Activated naive CD4-positive, alpha-beta T cell treated with anti-CD3 and anti-CD28 coated beads, Interleukin-2, amount 50 U/mL, for 24 hours (primary cell): ENCODE results near the gene VKORC1.
A peak's percentile ranks its signal among the peaks of the same experiment; 100 is the strongest.
"Not testable (repeated sequence)": the region's sequence is repeated elsewhere in the genome, so short reads cannot be mapped to it uniquely, and the experiment has no call there.

ENCODE experiments used
- H3K27ac Mint-ChIP-seq: one replicate; pipeline ENCODE4 v1.8.0; 2021; ENCODE audit warnings: mild to moderate bottlenecking, mixed read lengths
- H3K27me3 Mint-ChIP-seq: one replicate; pipeline ENCODE4 v1.8.0; 2021; ENCODE audit warnings: mixed read lengths
- H3K36me3 Mint-ChIP-seq: one replicate; pipeline ENCODE4 v1.8.0; 2021; ENCODE audit warnings: mixed read lengths
- H3K4me1 Mint-ChIP-seq: one replicate; pipeline ENCODE4 v1.8.0; 2021; ENCODE audit warnings: mixed read lengths
- H3K4me3 Mint-ChIP-seq: one replicate; pipeline ENCODE4 v1.8.0; 2021; ENCODE audit warnings: mild to moderate bottlenecking, mixed read lengths
- H3K9me3 Mint-ChIP-seq: one replicate; pipeline ENCODE4 v1.8.0; 2021; ENCODE audit warnings: mixed read lengths

Gene VKORC1

DNA sequence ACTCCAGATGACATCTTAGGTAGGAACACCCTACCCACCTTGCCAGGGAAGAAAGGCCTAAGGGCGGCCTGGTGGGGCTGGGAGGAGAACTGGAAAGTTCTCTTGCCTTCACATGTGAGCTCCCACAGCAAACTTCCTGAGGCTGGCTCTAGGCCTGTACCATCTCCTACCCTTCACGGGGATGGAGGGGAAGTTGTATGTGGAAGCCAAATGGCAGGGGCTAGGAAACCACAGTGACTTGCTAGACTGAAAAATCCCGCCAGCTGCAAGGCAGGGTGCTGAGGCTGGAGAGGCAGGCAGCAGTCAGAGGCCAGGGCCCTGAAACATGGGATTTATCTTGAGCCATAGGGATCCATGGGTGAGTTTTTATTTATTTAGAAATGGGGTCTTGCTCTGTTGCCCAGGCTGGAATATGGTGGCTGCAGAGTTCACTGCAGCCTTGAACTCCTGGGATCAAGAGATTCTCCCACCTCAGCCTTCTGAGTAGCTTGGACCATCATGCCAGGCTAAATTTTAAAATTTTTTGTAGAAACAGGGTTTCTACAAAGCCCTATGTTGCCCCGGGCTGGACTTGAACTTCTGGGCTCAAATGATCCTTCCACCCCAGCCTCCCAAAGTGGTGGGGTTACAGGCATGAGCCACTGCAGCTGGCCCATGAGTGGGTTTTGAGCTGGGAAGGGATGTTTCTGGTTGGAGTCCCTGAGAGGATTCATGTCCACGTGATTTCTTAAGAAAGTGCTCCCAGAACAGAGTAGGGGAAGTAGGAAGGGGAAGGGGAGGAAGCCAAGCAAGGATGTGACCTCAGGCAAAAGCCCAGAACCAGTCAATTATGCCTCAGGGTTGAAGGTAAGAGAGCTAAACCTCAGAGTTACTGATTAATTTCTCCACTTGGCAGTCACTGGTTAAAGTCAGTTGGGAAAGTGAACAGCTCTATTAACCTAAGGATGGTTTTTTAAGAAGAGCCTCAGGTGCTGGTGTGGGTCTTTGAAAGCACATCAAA lies 18.8 kb upstream of the VKORC1 start:
- no peak overlapping the region for H3K4me3 Mint-ChIP-seq
- no peaks in the 10 kb centered on the region for H3K27me3 Mint-ChIP-seq
- H3K27ac Mint-ChIP-seq = no peak overlapping the region
- peaks cover 12% of the 10 kb centered on the region for H3K4me1 Mint-ChIP-seq
- no peaks in the 10 kb centered on the region for H3K36me3 Mint-ChIP-seq
- no peaks in the 10 kb centered on the region for H3K9me3 Mint-ChIP-seq

DNA sequence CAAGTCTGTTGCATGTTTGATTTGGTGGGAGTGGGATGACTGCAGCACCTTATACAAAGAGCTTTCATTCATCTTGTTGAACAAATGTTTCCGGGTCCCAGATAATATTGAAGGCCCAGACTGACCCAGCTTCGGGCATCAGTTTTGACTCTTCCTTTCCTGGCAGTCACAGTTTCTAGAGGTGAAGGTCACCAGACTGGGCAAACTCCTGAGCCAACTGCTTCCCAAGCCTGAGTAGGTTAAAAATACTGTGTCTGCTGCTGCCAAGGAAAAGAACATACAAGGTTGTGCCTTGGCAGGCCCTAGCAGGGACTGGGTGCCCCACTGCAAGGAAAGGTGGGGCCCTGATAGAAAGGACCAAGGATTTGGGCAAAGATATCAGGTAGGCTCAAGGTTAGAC lies 18.1 kb upstream of the VKORC1 start:
- H3K27me3 Mint-ChIP-seq = no peaks in the 10 kb centered on the region
- no peak overlapping the region for H3K4me3 Mint-ChIP-seq
- no peak overlapping the region for H3K27ac Mint-ChIP-seq
- peaks cover 10% of the 10 kb centered on the region for H3K4me1 Mint-ChIP-seq
- no peaks in the 10 kb centered on the region for H3K9me3 Mint-ChIP-seq
- no peaks in the 10 kb centered on the region for H3K36me3 Mint-ChIP-seq

DNA sequence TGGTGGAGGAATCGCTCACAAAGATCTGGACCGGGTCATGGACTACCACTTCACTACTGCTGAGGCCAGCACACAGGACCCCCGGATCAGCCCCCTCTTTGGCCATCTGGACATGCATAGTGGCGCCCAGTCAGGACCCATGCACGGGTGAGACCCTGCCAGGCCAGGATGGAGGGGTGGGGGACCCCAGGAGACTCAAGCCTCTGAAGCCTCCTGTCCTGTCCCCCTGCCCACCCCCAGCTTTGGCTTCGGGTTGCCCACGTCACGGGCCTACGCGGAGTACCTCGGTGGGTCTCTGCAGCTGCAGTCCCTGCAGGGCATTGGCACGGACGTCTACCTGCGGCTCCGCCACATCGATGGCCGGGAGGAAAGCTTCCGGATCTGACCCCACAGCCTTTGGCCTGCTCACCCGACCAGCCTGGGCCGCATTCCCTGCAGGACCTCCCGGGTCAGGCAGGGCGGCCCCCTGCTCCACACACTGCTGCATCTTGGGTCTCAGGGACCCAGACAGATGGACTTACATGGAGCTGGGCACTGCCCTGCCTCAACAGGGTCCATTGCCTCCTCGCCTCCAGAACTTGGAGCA lies 17.4 kb upstream of the VKORC1 start:
- H3K4me1 Mint-ChIP-seq = peaks cover 15% of the 10 kb centered on the region
- H3K9me3 Mint-ChIP-seq = no peaks in the 10 kb centered on the region
- H3K27me3 Mint-ChIP-seq = no peaks in the 10 kb centered on the region
- no peaks in the 10 kb centered on the region for H3K36me3 Mint-ChIP-seq
- H3K27ac Mint-ChIP-seq = no peak overlapping the region
- H3K4me3 Mint-ChIP-seq = no peak overlapping the region

GRCh38 chr16:31110106-31111034 lies 15.8 kb upstream of the VKORC1 start:
- H3K36me3 Mint-ChIP-seq = no peaks in the 10 kb centered on the region
- no peaks in the 10 kb centered on the region for H3K27me3 Mint-ChIP-seq
- H3K4me1 Mint-ChIP-seq = peaks cover 19% of the 10 kb centered on the region
- no peaks in the 10 kb centered on the region for H3K9me3 Mint-ChIP-seq
- H3K27ac Mint-ChIP-seq = peak overlapping the region; percentile 36
- H3K4me3 Mint-ChIP-seq = peak overlapping the region; percentile 35

DNA sequence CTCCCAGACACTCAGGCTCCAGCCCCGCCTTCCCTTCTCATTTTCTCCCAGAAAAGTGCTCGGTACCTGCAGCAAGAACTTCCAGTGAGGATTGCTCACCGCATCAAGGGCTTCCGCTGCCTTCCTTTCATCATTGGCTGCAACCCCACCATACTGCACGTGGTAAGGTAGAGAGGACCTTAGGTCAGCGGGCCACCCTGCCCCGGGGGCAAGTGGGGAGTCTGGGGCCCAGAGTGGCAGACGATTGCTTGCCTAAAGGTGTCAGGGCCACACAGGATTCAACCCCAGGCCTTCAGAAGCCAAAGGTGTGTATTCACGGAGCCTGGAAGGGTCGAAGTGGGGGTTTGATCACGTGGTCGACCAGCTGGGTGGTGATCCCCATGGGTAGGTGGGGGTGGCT lies 15.0 kb upstream of the VKORC1 start:
- Mint-ChIP-seq H3K4me1 (peaks cover 19% of the 10 kb centered on the region), H3K4me3 (peak overlapping the region; percentile 87), H3K27me3 (no peaks in the 10 kb centered on the region), H3K9me3 (no peaks in the 10 kb centered on the region), H3K36me3 (no peaks in the 10 kb centered on the region), H3K27ac (peak overlapping the region; percentile 68)

DNA sequence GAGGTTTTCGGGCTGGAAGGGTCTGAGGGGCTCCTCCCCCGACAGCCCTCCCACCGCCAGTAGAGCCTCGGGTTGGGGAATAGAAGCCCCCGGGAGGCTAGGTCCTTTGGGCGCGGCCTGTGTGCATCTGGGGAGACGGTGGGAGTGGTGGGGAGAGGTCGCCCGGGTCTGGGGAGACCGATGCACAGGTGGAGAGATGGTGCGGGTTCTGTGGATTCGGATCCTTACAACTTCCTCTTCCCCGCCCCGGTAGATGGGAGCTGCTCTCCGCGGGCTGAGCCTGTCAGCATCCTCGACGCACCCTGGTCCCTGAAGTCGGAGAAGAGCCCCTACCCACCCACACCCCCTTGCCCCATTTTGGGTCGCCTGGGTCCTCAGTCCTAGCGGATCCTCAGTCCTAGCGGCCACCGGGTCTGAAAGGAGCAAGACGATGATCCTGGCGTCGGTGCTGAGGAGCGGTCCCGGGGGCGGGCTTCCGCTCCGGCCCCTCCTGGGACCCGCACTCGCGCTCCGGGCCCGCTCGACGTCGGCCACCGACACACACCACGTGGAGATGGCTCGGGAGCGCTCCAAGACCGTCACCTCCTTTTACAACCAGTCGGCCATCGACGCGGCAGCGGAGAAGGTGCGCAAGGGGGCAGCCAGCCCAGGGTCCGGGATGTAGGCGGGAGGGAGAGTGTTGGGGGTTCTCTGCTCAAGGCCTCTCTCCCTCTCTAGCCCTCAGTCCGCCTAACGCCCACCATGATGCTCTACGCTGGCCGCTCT lies 14.4 kb upstream of the VKORC1 start:
- Mint-ChIP-seq H3K4me3 (peak overlapping the region; percentile 87), H3K4me1 (peaks cover 19% of the 10 kb centered on the region), H3K36me3 (no peaks in the 10 kb centered on the region), H3K27me3 (no peaks in the 10 kb centered on the region), H3K9me3 (no peaks in the 10 kb centered on the region), H3K27ac (no peak overlapping the region)

DNA sequence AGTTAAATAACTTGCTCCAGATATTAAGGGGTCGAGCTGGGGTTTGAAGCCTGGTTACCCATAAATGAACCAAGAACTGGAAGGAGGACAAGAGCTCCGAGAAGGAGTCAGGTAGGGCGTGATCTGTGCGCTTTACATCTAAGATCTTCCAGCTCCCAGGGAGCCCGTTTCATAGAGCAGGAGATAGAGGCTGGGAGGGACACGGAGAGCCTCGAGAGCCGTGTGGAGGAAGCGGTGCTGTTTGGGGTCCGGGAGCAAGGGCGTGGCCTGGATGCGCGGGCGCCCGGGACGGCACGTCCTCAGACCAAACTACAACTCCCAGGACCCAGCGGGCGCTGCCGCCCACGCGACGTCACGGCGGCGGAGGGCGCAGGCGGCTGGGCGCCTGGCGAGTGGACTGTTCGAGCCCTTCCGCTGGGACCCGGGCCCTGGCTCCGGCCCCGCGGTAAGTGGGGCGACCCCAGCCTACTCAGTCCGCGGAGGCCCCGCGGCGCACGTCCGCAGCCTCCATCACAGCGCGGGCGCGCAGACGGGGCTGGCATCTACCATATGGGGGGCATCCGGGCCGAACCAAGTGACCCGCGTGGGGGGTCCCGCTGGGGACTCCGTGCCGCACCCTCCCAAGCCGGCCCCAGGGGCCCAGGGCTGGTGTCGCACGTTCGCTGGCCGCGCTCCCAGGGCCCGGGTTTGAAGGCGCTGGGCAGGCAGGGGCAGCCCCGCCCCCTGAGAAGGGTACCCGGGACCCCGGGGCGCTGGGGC lies 13.6 kb upstream of the VKORC1 start, which contains the start of gene BCKDK:
BCKDK (plus strand) TSS at position 352 of the 759 bp plus-strand sequence. CDS start 838 bp downstream, outside the sequence.
- Mint-ChIP-seq H3K27me3 (no peaks in the 10 kb centered on the region), H3K27ac (peak within 1 kb of the TSS; percentile 93), H3K36me3 (no peaks in the 10 kb centered on the region), H3K9me3 (no peaks in the 10 kb centered on the region), H3K4me3 (peak within 1 kb of the TSS; percentile 90), H3K4me1 (peaks cover 19% of the 10 kb centered on the region)

DNA sequence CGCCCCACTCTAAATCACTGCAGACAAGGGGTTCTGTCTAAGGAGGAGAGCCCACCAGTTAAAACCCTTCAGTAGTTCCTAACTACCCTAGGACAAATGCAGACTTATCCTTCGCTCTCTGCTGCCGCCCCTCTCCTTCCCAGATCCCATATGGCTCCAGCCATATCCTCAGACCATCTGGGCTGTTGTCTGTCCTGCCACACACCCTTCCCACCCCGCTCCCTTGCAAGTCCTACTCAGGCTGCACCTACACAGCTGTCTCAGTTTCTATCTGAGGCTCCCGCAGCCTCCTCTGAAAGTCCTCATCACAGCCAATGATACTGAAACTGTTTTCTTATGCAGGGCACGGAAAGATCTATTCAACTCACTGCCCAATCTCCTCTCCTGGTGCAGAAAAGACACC lies 12.9 kb upstream of the VKORC1 start:
- Mint-ChIP-seq H3K36me3 (no peaks in the 10 kb centered on the region), H3K27ac (peak overlapping the region; percentile 93), H3K4me1 (peaks cover 19% of the 10 kb centered on the region), H3K27me3 (no peaks in the 10 kb centered on the region), H3K4me3 (peak overlapping the region; percentile 90), H3K9me3 (no peaks in the 10 kb centered on the region)

- no peaks in the 10 kb centered on the region for H3K9me3 Mint-ChIP-seq
- H3K27ac Mint-ChIP-seq = no peak overlapping the region
- H3K4me1 Mint-ChIP-seq = peaks cover 19% of the 10 kb centered on the region
- peak overlapping the region; percentile 90 for H3K4me3 Mint-ChIP-seq
- H3K36me3 Mint-ChIP-seq = no peaks in the 10 kb centered on the region
- H3K27me3 Mint-ChIP-seq = no peaks in the 10 kb centered on the region
Measured at GRCh38 chr16:31106509-31107464, 12.2 kb upstream of the VKORC1 start.

- Mint-ChIP-seq H3K36me3 (no peaks in the 10 kb centered on the region), H3K27me3 (no peaks in the 10 kb centered on the region), H3K9me3 (no peaks in the 10 kb centered on the region), H3K27ac (no peak overlapping the region), H3K4me1 (peaks cover 19% of the 10 kb centered on the region), H3K4me3 (peak overlapping the region; percentile 26)
Measured at GRCh38 chr16:31105677-31106213, 11.1 kb upstream of the VKORC1 start.

DNA sequence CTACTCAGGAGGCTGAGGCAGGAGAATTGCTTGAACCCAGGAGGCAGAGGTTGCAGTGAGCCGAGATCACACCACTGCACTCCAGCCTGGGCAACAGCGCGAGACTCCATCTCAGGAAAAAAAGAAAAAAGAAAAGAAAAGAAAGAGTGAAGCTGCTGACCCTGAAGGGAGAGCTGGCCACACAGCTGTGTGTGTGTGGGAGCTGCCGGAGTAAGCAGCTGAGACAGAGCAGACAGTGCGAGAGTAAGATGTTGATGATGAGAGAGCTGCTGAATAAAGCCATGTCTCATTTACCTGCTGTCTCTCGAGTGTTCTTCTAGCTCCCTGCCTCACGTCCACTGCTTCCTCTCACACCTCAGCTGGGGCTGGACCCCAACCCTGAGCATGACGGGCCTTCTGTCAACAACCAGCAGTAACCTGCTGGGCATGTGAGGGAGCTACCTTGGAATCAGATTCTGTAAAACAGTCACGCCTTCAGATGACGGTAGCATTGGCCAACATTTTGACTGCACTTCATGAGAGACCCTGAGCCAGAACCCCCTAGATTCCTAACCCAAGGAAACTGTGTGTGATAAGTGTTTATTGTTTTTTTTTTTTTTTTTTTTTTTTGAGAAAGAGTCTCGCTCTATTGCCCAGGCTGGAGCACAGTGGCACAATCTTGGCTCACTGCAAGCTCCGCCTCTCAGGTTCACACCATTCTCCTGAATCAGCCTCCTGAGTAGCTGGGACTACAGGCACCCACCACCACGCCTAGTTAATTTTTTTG lies 6.5 kb upstream of the VKORC1 start:
- not testable (repeated sequence) for H3K4me3 Mint-ChIP-seq, H3K4me1 Mint-ChIP-seq, H3K9me3 Mint-ChIP-seq, H3K27ac Mint-ChIP-seq, H3K27me3 Mint-ChIP-seq, H3K36me3 Mint-ChIP-seq

GRCh38 chr16:31099860-31100638 lies 5.5 kb upstream of the VKORC1 start:
- Mint-ChIP-seq H3K36me3 (no peaks in the 10 kb centered on the region), H3K4me1 (peaks cover 12% of the 10 kb centered on the region), H3K4me3 (no peak overlapping the region), H3K9me3 (no peaks in the 10 kb centered on the region), H3K27me3 (no peaks in the 10 kb centered on the region), H3K27ac (no peak overlapping the region)
